ENCODE data around the gene OBP2B. TPM values are rescaled to one million over a fixed set of nuclear protein-coding genes. Genes with fewer than 3 reads are reported as not detected.
"Not testable (repeated sequence)": the region's sequence is repeated elsewhere in the genome, so short reads cannot be mapped to it uniquely, and the experiment has no call there.

Gene OBP2B
- total RNA-seq, 1 donor: not detected

GRCh38 chr9:133233681-133234432, 24.8 kb upstream of the OBP2B start:
- DNase-seq (ENCODE audit: low read depth): no peak
- no peak for TF ChIP-seq CTCF (IDR thresholded peaks at IDR 0.05; ENCODE audit: insufficient read depth, low read depth, low read length)
- H3K4me3 ChIP-seq (ENCODE audit: low read depth, low read length): no peak overlapping the region

- H3K4me3 ChIP-seq (ENCODE audit: low read depth, low read length); DNase-seq (ENCODE audit: low read depth): not testable (repeated sequence)
These were observed 23.0 kb upstream of the OBP2B start for GRCh38 chr9:133231934-133232568.

GRCh38 chr9:133230514-133230913, 21.5 kb upstream of the OBP2B start:
- not testable (repeated sequence) for H3K4me3 ChIP-seq (ENCODE audit: low read depth, low read length); DNase-seq (ENCODE audit: low read depth)

GRCh38 chr9:133230093-133230492, 21.0 kb upstream of the OBP2B start:
- DNase-seq (ENCODE audit: low read depth): no peak
- no peak overlapping the region for H3K4me3 ChIP-seq (ENCODE audit: low read depth, low read length)
- no peak for TF ChIP-seq CTCF (IDR thresholded peaks at IDR 0.05; ENCODE audit: insufficient read depth, low read depth, low read length)

GRCh38 chr9:133228474-133229193, 19.6 kb upstream of the OBP2B start:
- H3K4me3 ChIP-seq (ENCODE audit: low read depth, low read length); DNase-seq (ENCODE audit: low read depth): not testable (repeated sequence)

- not testable (repeated sequence) for DNase-seq (ENCODE audit: low read depth); H3K4me3 ChIP-seq (ENCODE audit: low read depth, low read length)
These were observed 18.9 kb upstream of the OBP2B start for GRCh38 chr9:133227996-133228395.

GRCh38 chr9:133227242-133227860, 18.3 kb upstream of the OBP2B start:
- TF ChIP-seq CTCF (IDR thresholded peaks at IDR 0.05; ENCODE audit: insufficient read depth, low read depth, low read length): no peak
- H3K4me3 ChIP-seq (ENCODE audit: low read depth, low read length): no peak overlapping the region
- no peak for DNase-seq (ENCODE audit: low read depth)

GRCh38 chr9:133226219-133227171, 17.4 kb upstream of the OBP2B start:
- H3K4me3 ChIP-seq (ENCODE audit: low read depth, low read length): no peak overlapping the region
- DNase-seq (ENCODE audit: low read depth): no peak
- no peak for TF ChIP-seq CTCF (IDR thresholded peaks at IDR 0.05; ENCODE audit: insufficient read depth, low read depth, low read length)
